ENCODE measurements around the gene RER1.

The RER1 gene

DNA sequence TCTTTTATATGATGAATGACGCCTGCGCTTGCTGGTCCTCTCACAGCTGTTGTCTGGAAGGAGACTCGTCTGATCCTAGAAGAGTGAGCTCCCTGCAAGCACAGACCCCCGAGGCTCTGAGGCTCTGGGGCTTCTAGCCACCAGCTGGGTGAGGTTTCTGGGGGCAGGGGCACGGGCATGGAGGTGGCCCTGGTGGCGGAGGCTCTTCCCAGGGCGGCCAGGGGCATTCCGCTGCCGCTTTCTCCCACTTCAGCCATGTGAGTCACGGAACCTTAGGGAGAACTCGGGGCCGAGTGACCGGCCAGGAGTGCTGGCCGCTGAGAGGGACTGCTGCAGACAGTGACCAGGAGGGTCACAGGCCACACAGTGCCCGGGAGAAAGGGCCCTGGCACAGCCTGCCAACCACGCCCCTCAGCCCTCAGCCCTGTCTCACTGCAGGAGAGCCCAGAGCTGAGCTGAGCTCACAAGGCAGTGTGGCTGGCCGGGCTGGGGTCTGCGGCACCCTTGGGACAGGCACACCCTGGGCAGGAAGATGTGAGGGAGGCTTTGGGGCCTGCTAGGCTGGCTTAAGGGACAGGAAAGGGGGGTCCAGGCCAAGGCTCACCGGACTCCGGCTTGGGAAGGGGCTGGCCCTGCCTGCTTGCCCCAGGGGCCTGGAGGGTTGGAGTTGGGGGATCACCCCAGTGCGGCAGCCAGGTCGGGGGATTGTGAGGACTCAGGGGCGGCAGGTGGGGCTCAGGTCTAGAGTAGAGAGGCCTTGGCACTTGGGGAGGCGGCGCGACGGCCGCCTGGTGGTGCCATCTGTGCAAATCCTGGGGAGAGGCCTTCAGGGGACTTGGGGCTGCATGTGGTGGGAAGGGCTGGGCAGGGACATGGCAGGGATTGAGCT lies 36.0 kb upstream of the RER1 start:
- no peaks in the 10 kb centered on the region for H3K27me3 ChIP-seq (ENCODE audit: low read length)
- H3K36me3 ChIP-seq (ENCODE audit: low read length), result no peaks in the 10 kb centered on the region
- H3F3A ChIP-seq (ENCODE audit: insufficient read depth), result no peaks in the 10 kb centered on the region
- no peak overlapping the region for H3K4me3 ChIP-seq (ENCODE audit: insufficient read depth, low read length, poor library complexity, severe bottlenecking)
- no peaks in the 10 kb centered on the region for H4K20me1 ChIP-seq (ENCODE audit: low read depth, low read length)
- no peaks in the 10 kb centered on the region for H3K9me2 ChIP-seq (replicated peaks; ENCODE audit: insufficient read depth, low read length)
- no peak overlapping the region for H3K27ac ChIP-seq (ENCODE audit: low read depth, low read length)
- H2AFZ ChIP-seq (ENCODE audit: low read depth, low read length, severe bottlenecking), result no peak overlapping the region
- H3K9me3 ChIP-seq (ENCODE audit: insufficient read depth, low read length), result no peaks in the 10 kb centered on the region
- TF ChIP-seq EZH2phosphoT487 (conservative IDR thresholded peaks at IDR 0.05; ENCODE audit: low read length), result no peak
- TF ChIP-seq, protein P1, sequence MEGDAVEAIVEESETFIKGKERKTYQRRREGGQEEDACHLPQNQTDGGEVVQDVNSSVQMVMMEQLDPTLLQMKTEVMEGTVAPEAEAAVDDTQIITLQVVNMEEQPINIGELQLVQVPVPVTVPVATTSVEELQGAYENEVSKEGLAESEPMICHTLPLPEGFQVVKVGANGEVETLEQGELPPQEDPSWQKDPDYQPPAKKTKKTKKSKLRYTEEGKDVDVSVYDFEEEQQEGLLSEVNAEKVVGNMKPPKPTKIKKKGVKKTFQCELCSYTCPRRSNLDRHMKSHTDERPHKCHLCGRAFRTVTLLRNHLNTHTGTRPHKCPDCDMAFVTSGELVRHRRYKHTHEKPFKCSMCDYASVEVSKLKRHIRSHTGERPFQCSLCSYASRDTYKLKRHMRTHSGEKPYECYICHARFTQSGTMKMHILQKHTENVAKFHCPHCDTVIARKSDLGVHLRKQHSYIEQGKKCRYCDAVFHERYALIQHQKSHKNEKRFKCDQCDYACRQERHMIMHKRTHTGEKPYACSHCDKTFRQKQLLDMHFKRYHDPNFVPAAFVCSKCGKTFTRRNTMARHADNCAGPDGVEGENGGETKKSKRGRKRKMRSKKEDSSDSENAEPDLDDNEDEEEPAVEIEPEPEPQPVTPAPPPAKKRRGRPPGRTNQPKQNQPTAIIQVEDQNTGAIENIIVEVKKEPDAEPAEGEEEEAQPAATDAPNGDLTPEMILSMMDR (IDR thresholded peaks at IDR 0.05; ENCODE audit: insufficient read depth, low read length, poor library complexity, severe bottlenecking), result no peak
- H3K4me2 ChIP-seq (ENCODE audit: low read depth, low read length, poor library complexity, severe bottlenecking), result no peak overlapping the region
- no peaks in the 10 kb centered on the region for H3K79me2 ChIP-seq (ENCODE audit: insufficient read depth, low read length)
- no peak overlapping the region for H3K9ac ChIP-seq (ENCODE audit: low read length)

GRCh38 chr1:2356401-2356800 lies 35.2 kb upstream of the RER1 start:
- Histone ChIP-seq H3K27ac (ENCODE audit: low read depth, low read length) (no peak overlapping the region), H3K79me2 (ENCODE audit: insufficient read depth, low read length) (no peaks in the 10 kb centered on the region), H3K9ac (ENCODE audit: low read length) (no peak overlapping the region), H3K4me3 (ENCODE audit: insufficient read depth, low read length, poor library complexity, severe bottlenecking) (no peak overlapping the region), H3K4me2 (ENCODE audit: low read depth, low read length, poor library complexity, severe bottlenecking) (no peak overlapping the region), H4K20me1 (ENCODE audit: low read depth, low read length) (no peaks in the 10 kb centered on the region), H3K27me3 (ENCODE audit: low read length) (no peaks in the 10 kb centered on the region), H3K9me2 (replicated peaks; ENCODE audit: insufficient read depth, low read length) (no peaks in the 10 kb centered on the region), H3K9me3 (ENCODE audit: insufficient read depth, low read length) (no peaks in the 10 kb centered on the region), H3K36me3 (ENCODE audit: low read length) (no peaks in the 10 kb centered on the region), H3F3A (ENCODE audit: insufficient read depth) (no peaks in the 10 kb centered on the region), H2AFZ (ENCODE audit: low read depth, low read length, severe bottlenecking) (no peak overlapping the region)
- TF ChIP-seq, protein P1 (IDR thresholded peaks at IDR 0.05; ENCODE audit: insufficient read depth, low read length, poor library complexity, severe bottlenecking), result no peak
- TF ChIP-seq EZH2phosphoT487 (conservative IDR thresholded peaks at IDR 0.05; ENCODE audit: low read length), result no peak

DNA sequence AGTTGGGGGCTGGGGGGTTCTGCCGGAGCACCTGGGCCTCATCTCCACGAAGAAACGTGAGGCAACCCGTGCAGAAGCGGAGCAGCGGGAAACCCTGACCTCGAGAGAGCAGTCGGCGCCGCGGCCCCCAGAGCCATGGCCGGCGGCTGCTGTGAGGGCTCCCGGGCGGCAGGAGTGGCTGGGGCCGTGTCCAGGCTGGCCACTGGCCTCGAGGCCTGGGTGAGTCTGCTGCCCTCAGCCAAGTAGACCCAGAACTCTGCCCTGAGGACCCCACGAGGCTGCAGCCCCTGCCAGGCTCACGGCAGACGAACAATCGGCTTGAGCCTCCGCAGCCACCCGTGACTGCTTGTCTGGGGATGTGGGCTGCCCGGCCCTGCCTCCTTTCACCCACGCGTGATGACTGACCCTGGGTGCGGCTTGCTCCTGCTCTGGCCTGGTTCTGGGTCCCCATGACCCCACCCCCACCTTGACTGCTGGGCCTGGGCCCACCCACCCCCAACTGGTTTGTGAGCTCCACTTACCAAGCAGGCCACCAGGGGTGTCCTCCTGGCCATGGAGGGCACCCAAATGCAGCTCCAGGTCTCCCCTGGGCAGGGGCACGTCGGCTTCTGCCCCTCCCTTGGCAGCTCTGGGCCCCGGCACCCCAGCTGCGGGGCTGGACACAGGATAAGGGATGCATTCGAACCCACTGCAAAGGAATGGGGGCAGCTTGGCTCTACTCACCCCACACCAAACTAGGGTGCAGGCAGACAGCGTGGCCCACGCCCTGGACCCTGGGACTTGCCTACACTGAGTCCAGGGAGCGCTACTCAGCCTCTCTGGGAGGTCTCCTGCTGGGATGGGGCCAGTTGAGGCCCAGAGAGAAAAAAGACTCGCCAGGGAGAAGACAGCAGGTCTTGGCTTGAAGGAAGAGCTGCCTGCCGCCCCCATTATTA lies 34.5 kb upstream of the RER1 start:
- Histone ChIP-seq H3K4me2 (ENCODE audit: low read depth, low read length, poor library complexity, severe bottlenecking) (no peak overlapping the region), H3K36me3 (ENCODE audit: low read length) (no peaks in the 10 kb centered on the region), H3K9ac (ENCODE audit: low read length) (no peak overlapping the region), H2AFZ (ENCODE audit: low read depth, low read length, severe bottlenecking) (no peak overlapping the region), H3K9me2 (replicated peaks; ENCODE audit: insufficient read depth, low read length) (no peaks in the 10 kb centered on the region), H3F3A (ENCODE audit: insufficient read depth) (no peaks in the 10 kb centered on the region), H3K27me3 (ENCODE audit: low read length) (no peaks in the 10 kb centered on the region), H4K20me1 (ENCODE audit: low read depth, low read length) (no peaks in the 10 kb centered on the region), H3K4me3 (ENCODE audit: insufficient read depth, low read length, poor library complexity, severe bottlenecking) (no peak overlapping the region), H3K79me2 (ENCODE audit: insufficient read depth, low read length) (no peaks in the 10 kb centered on the region), H3K27ac (ENCODE audit: low read depth, low read length) (no peak overlapping the region), H3K9me3 (ENCODE audit: insufficient read depth, low read length) (no peaks in the 10 kb centered on the region)
- TF ChIP-seq, protein P1 (IDR thresholded peaks at IDR 0.05; ENCODE audit: insufficient read depth, low read length, poor library complexity, severe bottlenecking), result no peak
- no peak for TF ChIP-seq EZH2phosphoT487 (conservative IDR thresholded peaks at IDR 0.05; ENCODE audit: low read length)

All from SU-DHL-6 (cell line).